Stimulated activated CD4-positive, alpha-beta T cell treated with anti-CD3 and anti-CD28 coated beads, Interleukin-15, amount 100 ng/mL, for 1 hour (primary cell): Measurements from ENCODE around the gene USP8.

Experiments used
- DNase-seq, 2 donors: peaks; one replicate each; pipeline ENCODE4 v3.0.0-alpha.2; 2020; ENCODE audit warnings: low read depth in 1 of 2, low spot score in 1 of 2

The USP8 gene

DNA sequence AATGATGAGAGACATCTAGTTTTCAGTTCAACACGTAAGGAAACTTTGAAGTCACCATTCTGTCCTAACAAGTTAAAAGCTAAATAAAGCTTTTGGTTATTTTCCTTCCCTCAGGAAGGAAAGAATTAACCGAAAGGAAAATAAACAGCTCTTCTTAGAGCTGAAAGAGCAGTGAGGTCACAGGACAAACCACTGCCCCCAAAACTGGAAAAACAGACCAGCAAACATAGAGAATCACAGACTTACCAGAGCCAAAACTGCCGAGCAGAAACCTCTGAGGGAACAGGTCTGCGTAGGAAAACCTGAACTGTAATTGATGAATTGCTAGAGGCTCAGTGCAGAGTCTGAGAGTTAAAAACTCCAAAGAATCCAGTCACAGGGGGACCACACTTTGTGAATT, 107.6 kb downstream of the USP8 start:
- no peak for DNase-seq

GRCh38 chr15:50542887-50543210, 118.6 kb downstream of the USP8 start:
- DNase-seq, result no peak

GRCh38 chr15:50543556-50543955, 119.4 kb downstream of the USP8 start:
- no peak for DNase-seq

GRCh38 chr15:50544368-50544767, 120.2 kb downstream of the USP8 start:
- no peak for DNase-seq

DNA sequence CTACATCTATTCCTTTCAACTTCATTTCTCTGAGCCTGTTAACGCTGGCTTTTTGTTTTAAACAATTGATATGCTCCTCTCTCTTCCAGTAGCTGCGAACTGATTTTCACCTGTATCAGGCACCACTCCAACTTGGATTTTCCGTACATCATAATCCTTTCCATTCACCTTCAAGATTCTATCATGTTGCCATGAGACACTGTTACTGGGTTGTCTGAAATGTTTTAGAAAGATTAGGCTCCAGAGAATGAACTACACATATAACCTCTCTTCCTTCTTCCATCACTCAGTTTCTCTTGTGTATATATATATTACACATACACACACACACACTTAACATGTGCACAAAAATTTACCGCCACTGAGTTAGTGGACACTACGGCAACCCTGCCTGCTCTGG, 122.4 kb downstream of the USP8 start, which contains the start of gene USP50:
TSS of gene USP50 (minus strand) at position 101 of the 400 bp plus-strand sequence. CDS start 141 bp downstream, outside the sequence.
- no peak for DNase-seq

- DNase-seq, result no peak
These were observed 125.1 kb downstream of the USP8 start for GRCh38 chr15:50549326-50549725.

GRCh38 chr15:50552238-50552637, 128.0 kb downstream of the USP8 start:
- DNase-seq, result no peak

GRCh38 chr15:50556642-50557371, 132.6 kb downstream of the USP8 start:
- DNase-seq, result no peak

DNA sequence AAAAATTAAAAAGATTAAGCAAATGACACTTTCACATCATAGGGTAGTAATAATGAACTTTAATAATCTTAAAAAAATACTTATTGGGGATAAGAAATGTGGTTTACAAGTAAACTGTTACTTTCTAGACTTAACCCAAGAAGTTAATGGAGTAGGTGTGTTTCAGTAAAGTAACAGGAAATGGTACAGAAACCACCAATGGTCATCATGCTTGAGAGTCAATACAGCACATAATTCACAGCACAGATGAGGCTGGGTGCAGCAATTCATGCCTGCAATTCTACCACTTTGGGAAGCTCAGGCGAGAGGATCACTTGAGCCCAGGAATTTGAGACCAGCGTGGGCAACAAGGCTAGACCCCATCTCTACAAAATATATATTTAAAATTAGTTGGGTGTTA, 133.8 kb downstream of the USP8 start:
- DNase-seq, result no peak

DNA sequence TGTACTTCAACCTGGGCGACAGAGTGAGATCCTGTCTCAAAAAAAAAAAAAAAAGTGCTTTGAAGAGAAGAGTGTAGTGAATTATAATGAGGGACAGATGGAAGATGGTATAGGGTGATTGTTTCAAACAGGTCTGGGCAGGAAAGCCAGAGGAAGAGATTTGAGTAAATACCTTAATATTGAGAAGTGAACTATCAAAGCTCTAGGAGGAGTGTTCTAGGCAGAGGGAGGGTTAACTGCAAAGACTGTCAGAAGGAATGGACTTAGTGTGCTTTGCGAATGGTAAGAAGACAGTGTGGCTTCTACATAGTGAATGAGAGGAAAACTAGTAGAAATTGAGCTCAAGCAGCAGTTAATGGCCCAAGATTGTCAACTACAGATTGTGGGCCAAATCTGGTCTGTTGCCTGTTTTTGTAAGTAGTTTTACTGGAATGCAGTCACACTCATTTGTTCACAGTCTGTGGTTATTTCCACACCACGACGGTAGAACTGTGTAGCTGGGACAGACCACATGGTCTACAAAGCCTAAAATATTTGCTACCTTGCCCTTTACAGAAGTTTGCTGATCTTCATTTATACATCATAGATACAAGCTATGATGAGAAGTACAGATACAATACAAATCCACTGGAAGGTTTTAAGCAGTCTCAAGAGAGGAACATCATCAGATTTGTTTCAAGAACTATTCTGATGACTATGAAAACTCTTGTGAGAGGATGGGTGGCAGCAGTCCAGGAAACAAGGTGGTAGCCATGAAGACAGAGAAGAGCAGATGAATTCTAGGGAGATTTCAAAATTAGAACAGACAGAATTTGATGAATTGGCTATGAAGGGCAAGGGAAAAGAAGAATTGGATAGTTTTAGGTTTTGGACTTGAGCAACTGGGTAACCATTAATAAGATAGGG, 138.8 kb downstream of the USP8 start:
- DNase-seq, result no peak

DNA sequence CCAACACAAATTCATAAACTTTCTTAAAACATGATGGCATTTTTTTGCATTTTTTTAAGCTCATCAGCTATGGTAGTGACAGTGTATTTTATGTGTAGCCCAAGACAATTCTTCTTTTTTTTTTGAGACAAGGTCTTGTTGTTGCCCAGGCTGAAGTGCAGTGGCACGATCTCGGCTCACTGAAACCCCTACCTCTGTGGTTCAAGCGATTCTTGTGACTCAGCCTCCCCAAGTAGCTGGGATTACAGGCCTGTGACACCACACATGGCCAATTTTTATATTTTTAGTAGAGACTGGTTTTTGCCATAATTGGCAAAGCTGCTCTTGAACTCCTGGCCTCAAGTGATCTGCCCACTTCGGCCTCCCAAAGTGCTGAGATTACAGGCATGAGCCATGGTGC, 139.6 kb downstream of the USP8 start:
- no peak for DNase-seq
